Measurements from ENCODE around the gene ZSWIM3. TPM values are rescaled to one million over a fixed set of nuclear protein-coding genes. Genes with fewer than 3 reads are reported as not detected.

ZSWIM3 gene
- total and polyA plus RNA-seq, 2 of the 13 experiments (the other 11 are each of a cell fraction or from before 2014, with no cell fraction given): 5.2 to 5.8 TPM

- TF ChIP-seq ZNF678 (CRISPR knock-in tag; IDR thresholded peaks at IDR 0.05): no peak
- TF ChIP-seq ELF1 (CRISPR knock-in tag; IDR thresholded peaks at IDR 0.05): 0 out of 2 replicates have a peak, but pooled peaks have one; percentile 1
- TF ChIP-seq PHF8 (CRISPR knock-in tag; IDR thresholded peaks at IDR 0.05): 0 out of 2 replicates have a peak, but pooled peaks have one; percentile 7
- TF ChIP-seq KLF12 (CRISPR knock-in tag; IDR thresholded peaks at IDR 0.05; ENCODE audit: borderline replicate concordance): no peak
- 0 out of 2 replicates have a peak, but pooled peaks have one; percentile 10 for TF ChIP-seq ZNF280B (CRISPR knock-in tag; IDR thresholded peaks at IDR 0.05; ENCODE audit: borderline replicate concordance)
- TF ChIP-seq MXD1 (CRISPR knock-in tag; IDR thresholded peaks at IDR 0.05): 0 out of 2 replicates have a peak, but pooled peaks have one; percentile 32
- TF ChIP-seq ZNF766 (CRISPR knock-in tag; IDR thresholded peaks at IDR 0.05; ENCODE audit: borderline replicate concordance): peak; percentile 7; the same call in 1 of the 2 replicates
- 0 out of 2 replicates have a peak, but pooled peaks have one; percentile 34 for TF ChIP-seq ZNF333 (CRISPR knock-in tag; IDR thresholded peaks at IDR 0.05; ENCODE audit: borderline replicate concordance)
- no peak for TF ChIP-seq ZNF598 (CRISPR knock-in tag; IDR thresholded peaks at IDR 0.05; ENCODE audit: borderline replicate concordance)
- 0 out of 4 replicates have a peak, but pooled peaks of 1 of the 2 experiments have one; percentile 40 for TF ChIP-seq NR2F1 (CRISPR knock-in tag; IDR thresholded peaks at IDR 0.05)
- TF ChIP-seq ZNF570 (CRISPR knock-in tag; IDR thresholded peaks at IDR 0.05; ENCODE audit: borderline replicate concordance): no peak
- TF ChIP-seq TIGD3 (CRISPR knock-in tag; IDR thresholded peaks at IDR 0.05; ENCODE audit: borderline replicate concordance): no peak
- no peak for TF ChIP-seq ATF7 (IDR thresholded peaks at IDR 0.05)
- 0 out of 2 replicates have a peak, but pooled peaks have one; percentile 38 for TF ChIP-seq ATF7 (CRISPR knock-in tag; IDR thresholded peaks at IDR 0.05)
- TF ChIP-seq ZNF274 (CRISPR knock-in tag; IDR thresholded peaks at IDR 0.05): 0 out of 2 replicates have a peak, but pooled peaks have one; percentile 30
- TF ChIP-seq PATZ1 (CRISPR knock-in tag; IDR thresholded peaks at IDR 0.05): peak; percentile 28; the same call in 1 of the 2 replicates
- peak; percentile 60; the same call in 1 of the 2 replicates for TF ChIP-seq ZBTB7A (CRISPR knock-in tag; IDR thresholded peaks at IDR 0.05)
- TF ChIP-seq JUNB (CRISPR knock-in tag; IDR thresholded peaks at IDR 0.05; ENCODE audit: borderline replicate concordance): no peak
- TF ChIP-seq ERF (CRISPR knock-in tag; IDR thresholded peaks at IDR 0.05): peak; percentile 9; the same call in 1 of the 2 replicates
- TF ChIP-seq MEIS2 (CRISPR knock-in tag; IDR thresholded peaks at IDR 0.05): no peak
- TF ChIP-seq ZFP37 (CRISPR knock-in tag; IDR thresholded peaks at IDR 0.05; ENCODE audit: borderline replicate concordance): no peak
- TF ChIP-seq ZNF317 (CRISPR knock-in tag; IDR thresholded peaks at IDR 0.05): peak; percentile 46; the same call in 1 of the 2 replicates
- no peak for TF ChIP-seq ZBTB14 (CRISPR knock-in tag; IDR thresholded peaks at IDR 0.05)
These were observed 30.3 kb upstream of the ZSWIM3 start, which contains the start of gene TNNC2 (continued) for GRCh38 chr20:45827030-45827652.

All from HepG2 (cell line).